Sigmoid colon (tissue), 7 donors: ENCODE measurements around the gene PSORS1C2. TPM values are rescaled to one million over a fixed set of nuclear protein-coding genes. Genes with fewer than 3 reads are reported as not detected.

Experiments
- DNase-seq: peaks from one replicate; pipeline ENCODE4 v3.0.0-alpha.2; 2019
- H3K27ac ChIP-seq, 4 donors: fragments of 200-600 bp; sonication (generic); one replicate each; pipeline ENCODE4 v1.5.1; 2016 to 2019; ENCODE audit warnings: mild to moderate bottlenecking in 1 of 4
- H3K27me3 ChIP-seq, 3 donors: fragments of 200-600 bp; sonication (generic); one replicate each; pipeline ENCODE4 v1.5.1; 2019; ENCODE audit warnings: mild to moderate bottlenecking in 1 of 3
- H3K36me3 ChIP-seq, 4 donors: fragments of 200-600 bp; sonication (generic); one replicate each; pipeline ENCODE4 v1.5.1; 2016 to 2019
- H3K4me1 ChIP-seq, 4 donors: fragments of 200-600 bp; sonication (generic); one replicate each; pipeline ENCODE4 v1.5.1; 2017 to 2019
- H3K4me3 ChIP-seq, 4 donors: fragments of 200-600 bp; sonication (generic); one replicate each; pipeline ENCODE4 v1.5.1; 2017 to 2019; ENCODE audit warnings: mild to moderate bottlenecking in 2 of 4, moderate library complexity in 1 of 4
- H3K9me3 ChIP-seq, 4 donors: fragments of 200-600 bp in 3 of 4; sonication (generic) in 3 of 4; one replicate each; pipeline versions ENCODE4 v1.5.1 to v1.6.1; 2013 to 2019
- EP300 ChIP-seq, 4 donors: sonication (generic); formaldehyde crosslinking; IDR thresholded peaks; one replicate each; pipeline ENCODE4 v1.6.1; 2017; ENCODE audit warnings: antibody characterized with exemption in 4 of 4
- POLR2A ChIP-seq, 2 donors: fragments of 450-650 bp; IDR thresholded peaks; one replicate each; pipeline ENCODE4 v1.6.1; 2016; ENCODE audit warnings: antibody characterized with exemption in 2 of 2, mild to moderate bottlenecking in 2 of 2, moderate library complexity in 2 of 2
- POLR2AphosphoS5 ChIP-seq, 4 donors: sonication (generic); formaldehyde crosslinking; IDR thresholded peaks; one replicate each; pipeline ENCODE4 v1.6.1; 2017; ENCODE audit warnings: antibody characterized with exemption in 4 of 4
- WGBS, 2 donors: extraction: QIAGEN DNeasy Blood & Tissue Kit; methylation state at CpG; one replicate each; pipeline ENCODE4 v1.1.7; 2013; 5-methylcytosine and 5-hydroxymethylcytosine counted together
- intact Hi-C: fragments of 100-400 bp; cut with DNase I; formaldehyde crosslinking; loops from one replicate; pipeline ENCODE4 v1.15.1; 2023
- polyA plus RNA-seq, 3 donors: library from polyadenylated mRNA; stranded (reverse); fragments of 200-250 nt; gene quantifications; one replicate each; pipeline ENCODE4 v1.2.3, GENCODE V29; 2013
- total RNA-seq, 4 donors: library from RNA; depleted of rRNA; stranded (reverse); fragments of >200 nt; gene quantifications; one replicate each; pipeline ENCODE4 v1.1.0, GENCODE V29; 2016
- TF ChIP-seq, protein P1 (sequence below), 4 experiments: fragments of 450-650 bp in 3 of 4; fragments of 200-600 bp in 1 of 4; IDR thresholded peaks; one replicate each; pipeline ENCODE4 v1.5.1; 2016 to 2019; ENCODE audit warnings: antibody characterized with exemption in 4 of 4, mild to moderate bottlenecking in 3 of 4, moderate library complexity in 2 of 4
- donor health status: healthy with polysubstance abuse.
- donor health status: Bipolar disorder and iron deficiency.
- donor health status: healthy.

PSORS1C2 gene
- total and polyA plus RNA-seq, 7 donors = not detected

- no peaks in the 10 kb centered on the region for H3K9me3 ChIP-seq
- H3K4me1 ChIP-seq = no peaks in the 10 kb centered on the region
- no peaks in the 10 kb centered on the region for H3K36me3 ChIP-seq
- intact Hi-C loops = no loop called here
- no peak overlapping the region for H3K4me3 ChIP-seq
- H3K27me3 ChIP-seq = no peaks in the 10 kb centered on the region
- WGBS, 2 donors = 90 to 93% methylated on average over 3 of the region's 3 CpGs
- no peak for DNase-seq
- TF ChIP-seq POLR2AphosphoS5 (IDR thresholded peaks at IDR 0.05) (no peak), POLR2A (IDR thresholded peaks at IDR 0.05) (no peak), EP300 (IDR thresholded peaks at IDR 0.05) (no peak)
- TF ChIP-seq, protein P1, sequence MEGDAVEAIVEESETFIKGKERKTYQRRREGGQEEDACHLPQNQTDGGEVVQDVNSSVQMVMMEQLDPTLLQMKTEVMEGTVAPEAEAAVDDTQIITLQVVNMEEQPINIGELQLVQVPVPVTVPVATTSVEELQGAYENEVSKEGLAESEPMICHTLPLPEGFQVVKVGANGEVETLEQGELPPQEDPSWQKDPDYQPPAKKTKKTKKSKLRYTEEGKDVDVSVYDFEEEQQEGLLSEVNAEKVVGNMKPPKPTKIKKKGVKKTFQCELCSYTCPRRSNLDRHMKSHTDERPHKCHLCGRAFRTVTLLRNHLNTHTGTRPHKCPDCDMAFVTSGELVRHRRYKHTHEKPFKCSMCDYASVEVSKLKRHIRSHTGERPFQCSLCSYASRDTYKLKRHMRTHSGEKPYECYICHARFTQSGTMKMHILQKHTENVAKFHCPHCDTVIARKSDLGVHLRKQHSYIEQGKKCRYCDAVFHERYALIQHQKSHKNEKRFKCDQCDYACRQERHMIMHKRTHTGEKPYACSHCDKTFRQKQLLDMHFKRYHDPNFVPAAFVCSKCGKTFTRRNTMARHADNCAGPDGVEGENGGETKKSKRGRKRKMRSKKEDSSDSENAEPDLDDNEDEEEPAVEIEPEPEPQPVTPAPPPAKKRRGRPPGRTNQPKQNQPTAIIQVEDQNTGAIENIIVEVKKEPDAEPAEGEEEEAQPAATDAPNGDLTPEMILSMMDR (IDR thresholded peaks at IDR 0.05) = no peak
- H3K27ac ChIP-seq = no peak overlapping the region
Observed at GRCh38 chr6:31096215-31096614, 42.7 kb downstream of the PSORS1C2 start.

- DNase-seq = no peak
- intact Hi-C loops = no loop called here
- H3K36me3 ChIP-seq = no peaks in the 10 kb centered on the region
- H3K27me3 ChIP-seq = peaks cover 0 to 11% (median 0%) of the 10 kb centered on the region in 3 donors
- no peaks in the 10 kb centered on the region for H3K4me1 ChIP-seq
- no peaks in the 10 kb centered on the region for H3K9me3 ChIP-seq
- TF ChIP-seq, protein P1 (IDR thresholded peaks at IDR 0.05) = no peak
- TF ChIP-seq POLR2A (IDR thresholded peaks at IDR 0.05) = no peak
- no peak for TF ChIP-seq POLR2AphosphoS5 (IDR thresholded peaks at IDR 0.05)
- TF ChIP-seq EP300 (IDR thresholded peaks at IDR 0.05) = no peak
- H3K27ac ChIP-seq = no peak overlapping the region
- 8 to 21% methylated on average over 3 of the region's 3 CpGs for WGBS, 2 donors
- no peak overlapping the region for H3K4me3 ChIP-seq
Observed at GRCh38 chr6:31094389-31094881, 44.4 kb downstream of the PSORS1C2 start.

- H3K9me3 ChIP-seq = no peaks in the 10 kb centered on the region
- no peak overlapping the region for H3K27ac ChIP-seq
- no peaks in the 10 kb centered on the region for H3K4me1 ChIP-seq
- WGBS, 2 donors = 66 to 83% methylated on average over 12 of the region's 12 CpGs
- intact Hi-C loops = no loop called here
- no peaks in the 10 kb centered on the region for H3K36me3 ChIP-seq
- H3K4me3 ChIP-seq = no peak overlapping the region
- no peak for DNase-seq
- TF ChIP-seq POLR2AphosphoS5 (IDR thresholded peaks at IDR 0.05) (no peak), POLR2A (IDR thresholded peaks at IDR 0.05) (no peak), EP300 (IDR thresholded peaks at IDR 0.05) (no peak)
- TF ChIP-seq, protein P1 (IDR thresholded peaks at IDR 0.05) = no peak
- H3K27me3 ChIP-seq = peaks cover 0 to 11% (median 0%) of the 10 kb centered on the region in 3 donors
Observed at GRCh38 chr6:31092769-31093505, 45.9 kb downstream of the PSORS1C2 start.

- H3K9me3 ChIP-seq = no peaks in the 10 kb centered on the region
- H3K27me3 ChIP-seq = peaks cover 0 to 11% (median 0%) of the 10 kb centered on the region in 3 donors
- 86 to 89% methylated on average over 2 of the region's 2 CpGs for WGBS, 2 donors
- H3K4me1 ChIP-seq = peaks cover 0 to 2% (median under 1%) of the 10 kb centered on the region in 4 donors
- H3K36me3 ChIP-seq = no peaks in the 10 kb centered on the region
- DNase-seq = no peak
- H3K4me3 ChIP-seq = no peak overlapping the region
- TF ChIP-seq POLR2AphosphoS5 (IDR thresholded peaks at IDR 0.05) (no peak), POLR2A (IDR thresholded peaks at IDR 0.05) (no peak), EP300 (IDR thresholded peaks at IDR 0.05) (no peak)
- TF ChIP-seq, protein P1 (IDR thresholded peaks at IDR 0.05) = no peak
- intact Hi-C loops = no loop called here
- H3K27ac ChIP-seq = no peak overlapping the region
Observed at GRCh38 chr6:31092238-31092637, 46.6 kb downstream of the PSORS1C2 start.
